SIG-M5 treated with dmso at 0.1 percent for 504 hours (cell line): Measurements from ENCODE around the gene SLC25A17.
"Not testable (repeated sequence)": the region's sequence is repeated elsewhere in the genome, so short reads cannot be mapped to it uniquely, and the experiment has no call there.

Experiments used
- DNase-seq: peaks from one replicate; lab custom pipeline; 2025; ENCODE audit not compliant: unreplicated experiment; lab: John Stamatoyannopoulos, UW

The SLC25A17 gene

DNA sequence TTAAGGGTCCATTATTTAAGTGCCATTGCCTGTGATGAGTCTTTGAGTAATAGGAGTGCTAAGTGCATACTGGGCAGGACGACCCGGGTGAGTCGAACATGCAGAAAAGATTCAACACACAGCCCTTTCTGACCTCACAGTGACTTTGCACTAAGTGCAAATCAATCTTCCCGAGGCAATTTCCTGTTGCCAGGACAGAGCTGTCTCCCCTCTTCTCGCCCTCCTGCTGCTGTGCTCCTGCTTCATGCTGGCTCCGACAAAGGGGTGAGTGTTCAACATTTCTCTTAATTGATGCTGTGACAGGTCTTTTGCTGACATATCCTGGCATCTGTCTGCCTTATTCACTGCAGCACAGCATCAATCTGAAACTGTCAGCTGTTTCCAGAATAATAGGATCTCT, 97.9 kb downstream of the SLC25A17 start:
- no peak for DNase-seq

DNA sequence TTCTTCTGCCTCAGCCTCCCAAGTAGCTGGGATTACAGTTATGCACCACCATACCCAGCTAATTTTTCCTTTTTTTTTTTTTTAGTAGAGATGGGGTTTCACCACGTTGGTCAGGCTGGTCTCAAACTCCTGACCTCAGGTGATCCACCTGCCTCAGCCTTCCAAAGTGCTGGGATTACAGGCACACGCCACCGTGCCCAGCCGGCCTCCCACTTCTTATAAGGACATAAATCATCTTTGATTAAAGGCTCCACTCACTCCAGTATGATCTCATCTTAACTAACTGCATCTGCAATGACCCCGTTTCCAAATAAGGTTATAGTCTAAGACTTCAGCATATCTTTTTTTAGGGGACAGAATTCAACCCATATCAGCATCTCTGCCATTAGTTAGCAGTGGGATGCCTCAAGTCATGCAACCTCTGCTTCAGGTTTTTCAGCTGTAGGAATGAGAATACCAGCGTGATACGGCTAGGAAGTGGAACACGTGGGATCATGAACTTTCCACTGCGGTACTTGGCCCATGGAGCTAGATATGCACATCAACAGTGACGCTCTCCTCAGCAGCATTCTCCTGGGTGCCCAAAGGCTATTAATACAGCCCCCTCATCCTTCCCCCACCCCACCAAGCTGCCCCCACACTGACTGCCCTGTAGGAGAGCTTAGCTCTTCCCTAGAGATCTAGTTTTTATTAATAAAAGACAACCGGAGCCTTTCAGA, 98.4 kb downstream of the SLC25A17 start:
- DNase-seq: no peak

DNA sequence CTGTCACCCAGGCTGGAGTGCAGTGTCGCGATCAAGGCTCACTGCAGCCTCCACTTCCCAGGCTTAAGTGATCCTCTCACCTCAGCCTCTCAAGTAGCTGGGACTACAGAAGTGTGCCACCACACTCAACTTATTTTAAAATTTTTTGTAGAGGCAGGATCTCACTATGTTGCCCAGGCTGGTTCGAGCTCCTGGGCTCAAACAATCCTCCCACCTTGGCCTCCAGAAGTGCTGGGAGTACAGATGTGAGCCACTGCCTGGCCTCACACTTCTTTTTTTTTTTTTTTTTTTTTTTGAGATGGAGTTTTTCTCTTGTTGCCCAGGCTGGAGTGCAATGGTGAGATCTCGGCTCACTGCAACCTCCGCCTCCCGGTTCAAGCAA, 99.0 kb downstream of the SLC25A17 start:
- DNase-seq: not testable (repeated sequence)
